BE2C (cell line): ENCODE measurements around the gene CCT3.

Source experiments
- DNase-seq: peaks from one replicate; pipeline ENCODE4 v3.0.0-alpha.2; 2020
- H3K27me3 ChIP-seq: fragments of 250-450 bp; sonication (Bioruptor Pico); 2 replicates; pipeline ENCODE4 v1.5.1; 2020; ENCODE audit warnings: mild to moderate bottlenecking
- H3K36me3 ChIP-seq: fragments of 250-450 bp; sonication (Bioruptor Pico); 2 replicates; pipeline ENCODE4 v1.5.1; 2020; ENCODE audit warnings: mild to moderate bottlenecking
- H3K4me1 ChIP-seq: fragments of 250-450 bp; sonication (Bioruptor Pico); 2 replicates; pipeline ENCODE4 v1.5.1; 2020
- H3K4me3 ChIP-seq: 2 replicates; pipeline ENCODE4 v1.5.1; 2011; ENCODE audit warnings: low read depth, low read length
- H3K9me3 ChIP-seq: fragments of 250-450 bp; sonication (Bioruptor Pico); 2 replicates; pipeline ENCODE4 v1.5.1; 2020
- CTCF ChIP-seq: IDR thresholded peaks from 2 replicates; pipeline ENCODE4 v1.5.1; 2012; ENCODE audit warnings: mild to moderate bottlenecking, low read depth, low read length

CCT3 gene

GRCh38 chr1:156368889-156369684, 31.0 kb upstream of the CCT3 start, which contains the start of gene RHBG:
Gene RHBG, plus strand, starts transcription at chr1:156369211. Its CDS starts 39 bp downstream, at chr1:156369250.
- Histone ChIP-seq H3K4me3 (peak within 1 kb of the TSS; percentile 11; the same call in 1 of the 2 replicates), H3K27me3 (no peaks in the 10 kb centered on the region), H3K4me1 (peaks cover 21% of the 10 kb centered on the region), H3K36me3 (no peaks in the 10 kb centered on the region), H3K9me3 (no peaks in the 10 kb centered on the region)
- TF ChIP-seq CTCF: no peak
- no peak for DNase-seq

GRCh38 chr1:156368157-156368658, 30.1 kb upstream of the CCT3 start:
- Histone ChIP-seq H3K9me3 (no peaks in the 10 kb centered on the region), H3K4me1 (peaks cover 21% of the 10 kb centered on the region), H3K4me3 (peak overlapping the region; percentile 11; the same call in 1 of the 2 replicates), H3K27me3 (no peaks in the 10 kb centered on the region), H3K36me3 (no peaks in the 10 kb centered on the region)
- TF ChIP-seq CTCF: no peak
- peak; percentile 56 for DNase-seq

GRCh38 chr1:156367383-156368156, 29.5 kb upstream of the CCT3 start:
- H3K27me3 ChIP-seq: no peaks in the 10 kb centered on the region
- peak; percentile 49 for DNase-seq
- H3K4me1 ChIP-seq: peaks cover 21% of the 10 kb centered on the region

GRCh38 chr1:156366378-156367166, 28.5 kb upstream of the CCT3 start:
- no peak for TF ChIP-seq CTCF
- H3K4me3 ChIP-seq: no peak overlapping the region
- no peaks in the 10 kb centered on the region for H3K27me3 ChIP-seq
- no peaks in the 10 kb centered on the region for H3K36me3 ChIP-seq
- H3K4me1 ChIP-seq: peaks cover 15% of the 10 kb centered on the region
- no peak for DNase-seq
- no peaks in the 10 kb centered on the region for H3K9me3 ChIP-seq

More at GRCh38 chr1:156367383-156368156, 29.5 kb upstream of the CCT3 start:
- peak overlapping the region; percentile 11; the same call in 1 of the 2 replicates for H3K4me3 ChIP-seq
- H3K36me3 ChIP-seq: no peaks in the 10 kb centered on the region
- no peak for TF ChIP-seq CTCF
- no peaks in the 10 kb centered on the region for H3K9me3 ChIP-seq

GRCh38 chr1:156365754-156366153, 27.7 kb upstream of the CCT3 start:
- DNase-seq: no peak
- Histone ChIP-seq H3K9me3 (no peaks in the 10 kb centered on the region), H3K4me1 (peaks cover 15% of the 10 kb centered on the region), H3K36me3 (no peaks in the 10 kb centered on the region), H3K4me3 (no peak overlapping the region), H3K27me3 (no peaks in the 10 kb centered on the region)
- TF ChIP-seq CTCF: no peak
